ENCODE results near the gene HTR7.

Gene HTR7

DNA sequence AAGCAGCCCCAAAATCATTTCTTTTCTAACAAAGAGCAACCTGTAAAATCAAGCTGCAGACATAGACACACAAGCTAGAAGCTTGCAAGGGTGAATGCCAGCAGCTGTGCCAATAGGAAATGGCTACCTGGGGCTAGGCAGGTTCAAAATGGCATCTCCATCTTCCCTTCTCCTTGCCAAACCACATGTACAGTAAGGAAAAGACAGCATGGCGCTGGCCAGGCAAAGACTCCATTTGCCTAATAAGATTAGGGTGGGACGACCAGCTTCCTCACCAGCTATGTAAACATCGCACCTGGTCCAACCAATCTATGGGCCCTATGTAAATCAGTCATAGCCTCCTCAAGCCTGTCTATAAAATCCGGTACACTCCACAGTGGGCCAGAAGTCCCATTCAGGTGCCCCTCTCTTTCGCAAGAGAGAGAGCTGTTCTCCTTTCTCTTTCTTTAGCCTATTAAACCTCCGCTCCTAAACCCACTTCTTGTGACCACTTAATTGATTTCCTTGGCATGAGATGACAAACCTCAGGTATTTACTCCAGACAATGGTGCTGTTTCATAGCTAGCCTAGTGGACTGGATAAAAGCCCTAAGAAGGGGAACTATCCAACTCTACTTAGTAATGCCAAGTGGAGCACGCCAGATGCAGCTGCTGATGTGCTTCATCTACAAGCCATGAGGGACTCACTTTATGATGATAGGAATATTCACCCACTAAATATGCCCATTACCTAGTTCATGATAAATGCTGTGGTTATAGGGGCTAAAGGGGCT, 44.1 kb downstream of the HTR7 start:
- no peak for TF ChIP-seq TAF1 (IDR thresholded peaks at IDR 0.05; ENCODE audit: borderline replicate concordance, insufficient read depth, low read length)
- TF ChIP-seq, protein P1, sequence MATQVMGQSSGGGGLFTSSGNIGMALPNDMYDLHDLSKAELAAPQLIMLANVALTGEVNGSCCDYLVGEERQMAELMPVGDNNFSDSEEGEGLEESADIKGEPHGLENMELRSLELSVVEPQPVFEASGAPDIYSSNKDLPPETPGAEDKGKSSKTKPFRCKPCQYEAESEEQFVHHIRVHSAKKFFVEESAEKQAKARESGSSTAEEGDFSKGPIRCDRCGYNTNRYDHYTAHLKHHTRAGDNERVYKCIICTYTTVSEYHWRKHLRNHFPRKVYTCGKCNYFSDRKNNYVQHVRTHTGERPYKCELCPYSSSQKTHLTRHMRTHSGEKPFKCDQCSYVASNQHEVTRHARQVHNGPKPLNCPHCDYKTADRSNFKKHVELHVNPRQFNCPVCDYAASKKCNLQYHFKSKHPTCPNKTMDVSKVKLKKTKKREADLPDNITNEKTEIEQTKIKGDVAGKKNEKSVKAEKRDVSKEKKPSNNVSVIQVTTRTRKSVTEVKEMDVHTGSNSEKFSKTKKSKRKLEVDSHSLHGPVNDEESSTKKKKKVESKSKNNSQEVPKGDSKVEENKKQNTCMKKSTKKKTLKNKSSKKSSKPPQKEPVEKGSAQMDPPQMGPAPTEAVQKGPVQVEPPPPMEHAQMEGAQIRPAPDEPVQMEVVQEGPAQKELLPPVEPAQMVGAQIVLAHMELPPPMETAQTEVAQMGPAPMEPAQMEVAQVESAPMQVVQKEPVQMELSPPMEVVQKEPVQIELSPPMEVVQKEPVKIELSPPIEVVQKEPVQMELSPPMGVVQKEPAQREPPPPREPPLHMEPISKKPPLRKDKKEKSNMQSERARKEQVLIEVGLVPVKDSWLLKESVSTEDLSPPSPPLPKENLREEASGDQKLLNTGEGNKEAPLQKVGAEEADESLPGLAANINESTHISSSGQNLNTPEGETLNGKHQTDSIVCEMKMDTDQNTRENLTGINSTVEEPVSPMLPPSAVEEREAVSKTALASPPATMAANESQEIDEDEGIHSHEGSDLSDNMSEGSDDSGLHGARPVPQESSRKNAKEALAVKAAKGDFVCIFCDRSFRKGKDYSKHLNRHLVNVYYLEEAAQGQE (IDR thresholded peaks at IDR 0.05; ENCODE audit: insufficient read depth in 1 of 2, low read depth in 2 of 2, low read length in 2 of 2), result no peak
- no peak for TF ChIP-seq SIN3A (IDR thresholded peaks at IDR 0.05; ENCODE audit: borderline replicate concordance, insufficient read depth, low read length)
- no peak for TF ChIP-seq POLR2AphosphoS5 (IDR thresholded peaks at IDR 0.05; ENCODE audit: low read depth, low read length)
- no peak for TF ChIP-seq FOXP2 (optimal IDR thresholded peaks at IDR 0.05; ENCODE audit: borderline replicate concordance, extremely low read depth, extremely low read length, insufficient read depth)

DNA sequence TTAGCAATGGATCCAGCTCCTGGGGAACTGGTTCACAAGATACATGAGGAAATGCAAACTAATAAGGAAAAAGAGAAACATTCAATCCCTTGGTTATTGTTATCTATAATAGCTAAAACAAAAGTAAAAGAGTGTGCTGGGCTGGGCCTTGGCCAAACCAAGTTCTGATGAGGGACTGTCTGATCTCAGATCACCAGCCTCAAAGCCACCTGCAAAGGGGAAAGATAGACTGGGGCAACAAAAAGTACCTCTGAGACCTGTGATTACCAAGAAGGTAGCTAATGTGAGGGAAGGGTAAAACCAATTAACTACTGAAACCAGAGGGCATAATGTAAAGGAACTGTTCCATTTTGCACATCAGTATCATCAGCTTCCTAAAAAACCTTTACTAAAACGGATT, 51.2 kb downstream of the HTR7 start:
- TF ChIP-seq, protein P1 (IDR thresholded peaks at IDR 0.05; ENCODE audit: insufficient read depth in 1 of 2, low read depth in 2 of 2, low read length in 2 of 2), result no peak
- TF ChIP-seq SIN3A (IDR thresholded peaks at IDR 0.05; ENCODE audit: borderline replicate concordance, insufficient read depth, low read length) (no peak), FOXP2 (optimal IDR thresholded peaks at IDR 0.05; ENCODE audit: borderline replicate concordance, extremely low read depth, extremely low read length, insufficient read depth) (no peak), POLR2AphosphoS5 (IDR thresholded peaks at IDR 0.05; ENCODE audit: low read depth, low read length) (no peak), TAF1 (IDR thresholded peaks at IDR 0.05; ENCODE audit: borderline replicate concordance, insufficient read depth, low read length) (no peak)

DNA sequence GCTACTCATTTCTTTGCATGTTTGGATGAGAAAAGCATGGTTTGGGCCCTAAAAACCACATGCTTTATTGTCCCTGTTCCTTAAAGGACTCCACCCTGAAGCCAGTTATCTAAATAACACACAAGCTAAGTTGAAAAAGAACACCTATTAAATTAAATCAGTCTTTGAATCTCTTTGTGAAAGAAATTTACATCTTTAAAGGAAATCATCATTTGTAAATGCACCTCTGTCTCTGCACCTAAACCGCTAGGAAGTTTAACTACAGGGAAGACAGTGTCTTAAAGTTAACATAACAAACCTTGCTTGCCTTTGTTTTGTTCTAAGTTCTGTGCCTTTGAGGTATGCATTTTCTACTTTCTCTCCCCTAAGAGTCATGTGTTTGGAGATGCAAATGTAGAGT, 52.6 kb downstream of the HTR7 start:
- TF ChIP-seq TAF1 (IDR thresholded peaks at IDR 0.05; ENCODE audit: borderline replicate concordance, insufficient read depth, low read length), result no peak

- TF ChIP-seq FOXP2 (optimal IDR thresholded peaks at IDR 0.05; ENCODE audit: borderline replicate concordance, extremely low read depth, extremely low read length, insufficient read depth) (no peak), TAF1 (IDR thresholded peaks at IDR 0.05; ENCODE audit: borderline replicate concordance, insufficient read depth, low read length) (no peak), POLR2AphosphoS5 (IDR thresholded peaks at IDR 0.05; ENCODE audit: low read depth, low read length) (no peak), SIN3A (IDR thresholded peaks at IDR 0.05; ENCODE audit: borderline replicate concordance, insufficient read depth, low read length) (no peak)
- TF ChIP-seq, protein P1 (IDR thresholded peaks at IDR 0.05; ENCODE audit: insufficient read depth in 1 of 2, low read depth in 2 of 2, low read length in 2 of 2), result no peak
Observed at GRCh38 chr10:90804354-90804753, 53.5 kb downstream of the HTR7 start.

DNA sequence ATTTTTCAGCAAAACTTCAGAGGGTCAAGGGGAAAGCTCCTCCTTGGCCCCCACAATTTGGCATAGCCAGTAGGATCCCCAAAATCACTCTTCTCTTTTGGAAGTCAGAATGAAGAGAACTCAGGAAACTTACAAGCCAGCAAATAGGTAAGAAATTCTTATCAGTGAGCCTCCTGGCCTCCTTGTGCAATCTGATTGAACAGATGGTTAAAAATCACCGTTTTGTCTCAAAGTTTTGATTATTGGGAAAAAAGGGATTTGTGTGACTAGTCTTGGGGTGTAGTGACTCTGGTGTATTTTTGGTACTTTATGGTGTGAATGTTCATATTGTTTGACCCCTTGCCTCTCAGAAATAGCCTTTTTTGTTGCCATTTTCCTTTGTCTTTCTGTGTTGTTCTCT, 56.2 kb downstream of the HTR7 start:
- TF ChIP-seq SIN3A (IDR thresholded peaks at IDR 0.05; ENCODE audit: borderline replicate concordance, insufficient read depth, low read length), result no peak
- TF ChIP-seq, protein P1 (IDR thresholded peaks at IDR 0.05; ENCODE audit: insufficient read depth in 1 of 2, low read depth in 2 of 2, low read length in 2 of 2), result no peak
- no peak for TF ChIP-seq TAF1 (IDR thresholded peaks at IDR 0.05; ENCODE audit: borderline replicate concordance, insufficient read depth, low read length)
- TF ChIP-seq FOXP2 (optimal IDR thresholded peaks at IDR 0.05; ENCODE audit: borderline replicate concordance, extremely low read depth, extremely low read length, insufficient read depth), result no peak
- no peak for TF ChIP-seq POLR2AphosphoS5 (IDR thresholded peaks at IDR 0.05; ENCODE audit: low read depth, low read length)
